ENCODE results near the gene HDAC1.

DNA sequence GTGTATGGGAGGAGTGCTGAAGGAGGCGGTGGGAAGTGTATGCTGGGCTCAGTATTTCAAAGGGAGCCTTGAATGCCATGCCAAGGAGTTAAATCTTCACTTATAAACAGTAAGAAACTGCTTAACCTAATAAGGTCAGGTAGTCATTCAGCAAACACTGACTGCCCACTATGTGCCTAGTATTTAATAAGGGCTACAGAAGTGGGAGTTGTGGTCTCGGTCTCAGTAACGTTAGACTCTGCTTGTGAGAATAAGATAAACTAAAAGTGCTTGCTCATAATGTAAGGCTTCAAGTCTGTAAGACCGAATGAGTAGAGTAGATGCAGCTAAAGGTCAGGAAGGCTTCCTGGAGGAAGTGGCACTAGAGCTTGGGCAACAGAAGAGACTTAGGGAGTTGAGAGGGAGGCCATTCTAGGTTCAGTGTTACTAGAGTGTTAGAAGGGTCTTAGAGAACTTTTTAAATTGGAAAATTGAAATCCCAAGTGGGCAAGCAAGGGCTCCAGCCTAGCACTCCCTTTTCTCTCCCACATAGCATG is 38.1 kb downstream of the HDAC1 start:
- TF ChIP-seq CEBPB (IDR thresholded peaks at IDR 0.05; ENCODE audit: borderline replicate concordance in 1 of 2, low read depth in 2 of 2, low read length in 2 of 2) (no peak), POLR2AphosphoS5 (IDR thresholded peaks at IDR 0.05; ENCODE audit: low read length) (no peak), CBX5 (IDR thresholded peaks at IDR 0.05; ENCODE audit: low read depth) (no peak), RFX5 (IDR thresholded peaks at IDR 0.05; ENCODE audit: low read depth, low read length) (no peak), POLR2A (IDR thresholded peaks at IDR 0.05; ENCODE audit: low read depth, low read length) (no peak), NR2C2 (IDR thresholded peaks at IDR 0.05; ENCODE audit: borderline replicate concordance, control insufficient read depth, insufficient read length, low read depth) (no peak), CTCF (IDR thresholded peaks at IDR 0.05 in 2 of 3, conservative IDR thresholded peaks at IDR 0.05 in 1 of 3; ENCODE audit: control insufficient read depth in 2 of 3, extremely low read depth in 1 of 3, insufficient read depth in 1 of 3, low read depth in 3 of 3, low read length in 3 of 3) (no peak), BHLHE40 (IDR thresholded peaks at IDR 0.05; ENCODE audit: borderline replicate concordance in 1 of 2, low read depth in 2 of 2, low read length in 1 of 2) (no peak), FOXM1 (IDR thresholded peaks at IDR 0.05; ENCODE audit: low read depth, low read length) (no peak)

All from GM12878 (cell line).